Measurements from ENCODE around the gene RALY. TPM values are rescaled to one million over a fixed set of nuclear protein-coding genes. Genes with fewer than 3 reads are reported as not detected.

RALY gene
- total RNA-seq, 1 experiment from 2014 or later: 119 TPM

GRCh38 chr20:33964441-33964840 lies 29.3 kb upstream of the RALY start (continued):
- TF ChIP-seq, protein P1, sequence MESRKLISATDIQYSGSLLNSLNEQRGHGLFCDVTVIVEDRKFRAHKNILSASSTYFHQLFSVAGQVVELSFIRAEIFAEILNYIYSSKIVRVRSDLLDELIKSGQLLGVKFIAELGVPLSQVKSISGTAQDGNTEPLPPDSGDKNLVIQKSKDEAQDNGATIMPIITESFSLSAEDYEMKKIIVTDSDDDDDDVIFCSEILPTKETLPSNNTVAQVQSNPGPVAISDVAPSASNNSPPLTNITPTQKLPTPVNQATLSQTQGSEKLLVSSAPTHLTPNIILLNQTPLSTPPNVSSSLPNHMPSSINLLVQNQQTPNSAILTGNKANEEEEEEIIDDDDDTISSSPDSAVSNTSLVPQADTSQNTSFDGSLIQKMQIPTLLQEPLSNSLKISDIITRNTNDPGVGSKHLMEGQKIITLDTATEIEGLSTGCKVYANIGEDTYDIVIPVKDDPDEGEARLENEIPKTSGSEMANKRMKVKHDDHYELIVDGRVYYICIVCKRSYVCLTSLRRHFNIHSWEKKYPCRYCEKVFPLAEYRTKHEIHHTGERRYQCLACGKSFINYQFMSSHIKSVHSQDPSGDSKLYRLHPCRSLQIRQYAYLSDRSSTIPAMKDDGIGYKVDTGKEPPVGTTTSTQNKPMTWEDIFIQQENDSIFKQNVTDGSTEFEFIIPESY (IDR thresholded peaks at IDR 0.05; ENCODE audit: extremely low read depth, insufficient replicate concordance, low read length): no peak
- no peak for TF ChIP-seq CTCF (IDR thresholded peaks at IDR 0.05 in 2 of 3, conservative IDR thresholded peaks at IDR 0.05 in 1 of 3; ENCODE audit: borderline replicate concordance in 1 of 3, insufficient read depth in 1 of 3, low read depth in 2 of 3, low read length in 2 of 3)
- TF ChIP-seq EGR1 (IDR thresholded peaks at IDR 0.05; ENCODE audit: low read depth): no peak
- no peak for TF ChIP-seq TCF7L2 (IDR thresholded peaks at IDR 0.05; ENCODE audit: borderline replicate concordance, extremely low read depth, insufficient read depth, insufficient read length)
- no peak for TF ChIP-seq YY1 (IDR thresholded peaks at IDR 0.05; ENCODE audit: extremely low read depth, insufficient replicate concordance, low read depth, low read length)
- TF ChIP-seq FOSL1 (IDR thresholded peaks at IDR 0.05; ENCODE audit: low read depth): no peak

- intact Hi-C loops (cut with micrococcal nuclease): no loop called here
- H3K4me1 ChIP-seq (ENCODE audit: control insufficient read depth in 1 of 2, insufficient read depth in 2 of 2, low read length in 2 of 2): no peaks in the 10 kb centered on the region
- H2AFZ ChIP-seq (ENCODE audit: low read depth, low read length, poor library complexity, severe bottlenecking): no peak overlapping the region
- no peak for TF ChIP-seq ZFX (IDR thresholded peaks at IDR 0.05)
- TF ChIP-seq, protein P1 (IDR thresholded peaks at IDR 0.05; ENCODE audit: extremely low read depth, insufficient replicate concordance, low read length): no peak
- no peak for TF ChIP-seq SP1 (IDR thresholded peaks at IDR 0.05; ENCODE audit: low read depth)
- TF ChIP-seq SIN3A (IDR thresholded peaks at IDR 0.05; ENCODE audit: low read depth): no peak
- TF ChIP-seq ZNF274 (IDR thresholded peaks at IDR 0.05; ENCODE audit: low read depth, low read length): no peak
- TF ChIP-seq MAX (IDR thresholded peaks at IDR 0.05): no peak
- no peak for TF ChIP-seq CEBPB (IDR thresholded peaks at IDR 0.05; ENCODE audit: low read depth)
- TF ChIP-seq TCF7L2 (IDR thresholded peaks at IDR 0.05; ENCODE audit: borderline replicate concordance, extremely low read depth, insufficient read depth, insufficient read length): no peak
- TF ChIP-seq YY1 (IDR thresholded peaks at IDR 0.05; ENCODE audit: extremely low read depth, insufficient replicate concordance, low read depth, low read length): no peak
- TF ChIP-seq, protein P2, sequence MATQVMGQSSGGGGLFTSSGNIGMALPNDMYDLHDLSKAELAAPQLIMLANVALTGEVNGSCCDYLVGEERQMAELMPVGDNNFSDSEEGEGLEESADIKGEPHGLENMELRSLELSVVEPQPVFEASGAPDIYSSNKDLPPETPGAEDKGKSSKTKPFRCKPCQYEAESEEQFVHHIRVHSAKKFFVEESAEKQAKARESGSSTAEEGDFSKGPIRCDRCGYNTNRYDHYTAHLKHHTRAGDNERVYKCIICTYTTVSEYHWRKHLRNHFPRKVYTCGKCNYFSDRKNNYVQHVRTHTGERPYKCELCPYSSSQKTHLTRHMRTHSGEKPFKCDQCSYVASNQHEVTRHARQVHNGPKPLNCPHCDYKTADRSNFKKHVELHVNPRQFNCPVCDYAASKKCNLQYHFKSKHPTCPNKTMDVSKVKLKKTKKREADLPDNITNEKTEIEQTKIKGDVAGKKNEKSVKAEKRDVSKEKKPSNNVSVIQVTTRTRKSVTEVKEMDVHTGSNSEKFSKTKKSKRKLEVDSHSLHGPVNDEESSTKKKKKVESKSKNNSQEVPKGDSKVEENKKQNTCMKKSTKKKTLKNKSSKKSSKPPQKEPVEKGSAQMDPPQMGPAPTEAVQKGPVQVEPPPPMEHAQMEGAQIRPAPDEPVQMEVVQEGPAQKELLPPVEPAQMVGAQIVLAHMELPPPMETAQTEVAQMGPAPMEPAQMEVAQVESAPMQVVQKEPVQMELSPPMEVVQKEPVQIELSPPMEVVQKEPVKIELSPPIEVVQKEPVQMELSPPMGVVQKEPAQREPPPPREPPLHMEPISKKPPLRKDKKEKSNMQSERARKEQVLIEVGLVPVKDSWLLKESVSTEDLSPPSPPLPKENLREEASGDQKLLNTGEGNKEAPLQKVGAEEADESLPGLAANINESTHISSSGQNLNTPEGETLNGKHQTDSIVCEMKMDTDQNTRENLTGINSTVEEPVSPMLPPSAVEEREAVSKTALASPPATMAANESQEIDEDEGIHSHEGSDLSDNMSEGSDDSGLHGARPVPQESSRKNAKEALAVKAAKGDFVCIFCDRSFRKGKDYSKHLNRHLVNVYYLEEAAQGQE (IDR thresholded peaks at IDR 0.05; ENCODE audit: low read depth): no peak
- TF ChIP-seq ELF1 (IDR thresholded peaks at IDR 0.05; ENCODE audit: borderline replicate concordance, low read depth): no peak
- no peak overlapping the region for H3K9ac ChIP-seq (ENCODE audit: low read length)
- DNase-seq (ENCODE audit: low read depth, low spot score) (no peak), ATAC-seq (no peak)
- POLR2A ChIA-PET: no interaction called here
- no peaks in the 10 kb centered on the region for H3K36me3 ChIP-seq (ENCODE audit: control insufficient read depth in 1 of 2, insufficient read depth in 2 of 2, low read length in 2 of 2)
- CTCF ChIA-PET: interaction anchor here (1.3 kb wide), 1 partner anchor 55 kb away, joined by 3 read pairs; no protein-coding TSS in a partner anchor
- H3K27me3 ChIP-seq (ENCODE audit: insufficient read depth, low read length): no peaks in the 10 kb centered on the region
- RAD21 ChIA-PET (ENCODE audit: low non-redundant PET in 1 of 2, low total read pairs in 2 of 2, uncharacterized antibody in 2 of 2, unreplicated experiment in 2 of 2): no interaction called here
- H3K4me2 ChIP-seq (ENCODE audit: low read length): no peak overlapping the region
- BruUV-seq (replicated peaks): no TSS peak
- no peak overlapping the region for H3K27ac ChIP-seq (ENCODE audit: low read depth, low read length)
- H3K9me2 ChIP-seq (ENCODE audit: insufficient read depth): no peaks in the 10 kb centered on the region
- H3K9me3 ChIP-seq (ENCODE audit: control insufficient read depth in 1 of 2, insufficient read depth in 1 of 2, low read depth in 1 of 2, low read length in 2 of 2): no peaks in the 10 kb centered on the region
- no peak overlapping the region for H3K4me3 ChIP-seq (replicated peaks in 1 of 2; ENCODE audit: low read depth in 1 of 2, low read length in 2 of 2)
- no peaks in the 10 kb centered on the region for H3K79me2 ChIP-seq (ENCODE audit: insufficient read depth, low read length)
- H4K20me1 ChIP-seq (ENCODE audit: insufficient read depth): no peaks in the 10 kb centered on the region
Observed at GRCh38 chr20:33967126-33967525, 26.6 kb upstream of the RALY start.

All from HCT116 (cell line).